H1 (cell line): Measurements from ENCODE around the gene CX3CR1. TPM values are rescaled to one million over a fixed set of nuclear protein-coding genes. Genes with fewer than 3 reads are reported as not detected.

Experiments
- CTCF ChIA-PET: fragments of 300-600 bp; sonication (Branson Sonifier 250); formaldehyde crosslinking; loops from one replicate; lab custom pipeline; 2021; ENCODE audit not compliant: partially characterized antibody; lab: Charles Lee
- POLR2A ChIA-PET: fragments of 300-600 bp; sonication (Branson Sonifier 250); formaldehyde crosslinking; loops from one replicate; lab custom pipeline; 2021; ENCODE audit warnings: inconsistent platforms; ENCODE audit not compliant: partially characterized antibody; lab: Charles Lee
- DNase-seq, 2 experiments: peaks; one replicate each; pipeline versions ENCODE4 v3.0.0 to v3.0.0-alpha.2; 2010 to 2022; ENCODE audit warnings: low spot score in 2 of 2, low read depth in 1 of 2, mixed read lengths in 1 of 2
- FAIRE-seq: peaks from 2 replicates; lab custom pipeline; 2011; peaks lifted over from hg19 to GRCh38; lab: Jason Lieb, UNC
- H2AFZ ChIP-seq: 2 replicates; pipeline ENCODE4 v1.8.1; 2012; ENCODE audit warnings: low read length, inconsistent platforms
- H2AK5ac ChIP-seq: 2 replicates; pipeline ENCODE4 v1.6.1; 2013; ENCODE audit warnings: low read depth, low read length
- H2BK120ac ChIP-seq: replicated peaks from 2 replicates; pipeline ENCODE3; 2013; ENCODE audit warnings: low read depth, low read length, inconsistent platforms
- H2BK12ac ChIP-seq: 2 replicates; pipeline ENCODE4 v1.6.1; 2013; ENCODE audit warnings: low read depth, low read length
- H2BK15ac ChIP-seq: 2 replicates; pipeline ENCODE4 v1.6.1; 2013; ENCODE audit warnings: low read length
- H2BK20ac ChIP-seq: 2 replicates; pipeline ENCODE4 v1.6.1; 2013; ENCODE audit warnings: low read length
- H2BK5ac ChIP-seq: 2 replicates; pipeline ENCODE4 v1.6.1; 2013; ENCODE audit warnings: low read depth, low read length
- H3K14ac ChIP-seq: 2 replicates; pipeline ENCODE4 v1.6.1; 2013; ENCODE audit warnings: inconsistent platforms; ENCODE audit not compliant: insufficient read length
- H3K18ac ChIP-seq: 2 replicates; pipeline ENCODE4 v1.6.1; 2013; ENCODE audit warnings: low read length; ENCODE audit errors: extremely low read depth
- H3K23ac ChIP-seq: 2 replicates; pipeline ENCODE4 v1.6.1; 2013; ENCODE audit warnings: inconsistent platforms; ENCODE audit not compliant: insufficient read length
- H3K23me2 ChIP-seq: 2 replicates; pipeline ENCODE4 v1.6.1; 2013; ENCODE audit warnings: low read depth, low read length
- H3K27ac ChIP-seq: 2 replicates; pipeline ENCODE4 v1.6.1; 2011; ENCODE audit warnings: low read depth, low read length, inconsistent platforms
- H3K27me3 ChIP-seq, 4 experiments: replicated peaks in 1 of 4; 1 replicate in 1 of 4; 2 replicates in 3 of 4; pipeline versions ENCODE4 v1.6.1 to v1.8.1; 2011 to 2013; ENCODE audit warnings: low read length in 3 of 4, mild to moderate bottlenecking in 3 of 4, inconsistent platforms in 2 of 4, mixed read lengths in 2 of 4, moderate library complexity in 1 of 4; ENCODE audit not compliant: control insufficient read depth in 3 of 4, insufficient read depth in 3 of 4; ENCODE audit errors: extremely low read depth in 1 of 4
- H3K36me3 ChIP-seq, 4 experiments: 2 replicates each; pipeline versions ENCODE4 v1.6.1 to v1.8.1; 2011 to 2013; ENCODE audit warnings: mild to moderate bottlenecking in 4 of 4, low read length in 3 of 4, moderate library complexity in 2 of 4, control low read depth in 1 of 4, inconsistent platforms in 1 of 4; ENCODE audit not compliant: insufficient read depth in 4 of 4, control insufficient read depth in 2 of 4
- H3K4ac ChIP-seq: replicated peaks from 2 replicates; pipeline ENCODE3; 2013; ENCODE audit warnings: low read length, low read depth, mixed read lengths, inconsistent platforms; ENCODE audit not compliant: insufficient read length
- H3K4me1 ChIP-seq, 4 experiments: replicated peaks in 1 of 4; 1 replicate in 1 of 4; 2 replicates in 3 of 4; pipeline versions ENCODE4 v1.6.1 to v1.8.1; 2011 to 2013; ENCODE audit warnings: low read length in 3 of 4, inconsistent platforms in 2 of 4, mixed read lengths in 1 of 4; ENCODE audit not compliant: insufficient read depth in 4 of 4, control insufficient read depth in 3 of 4
- H3K4me2 ChIP-seq, 2 experiments: 2 replicates each; pipeline versions ENCODE4 v1.6.1 to v1.8.1; 2011 to 2013; ENCODE audit warnings: low read depth in 2 of 2, low read length in 2 of 2, control low read depth in 1 of 2, inconsistent platforms in 1 of 2, mild to moderate bottlenecking in 1 of 2; ENCODE audit not compliant: insufficient read depth in 1 of 2
- H3K4me3 ChIP-seq, 4 experiments: fragments of 200-600, 300-600 bp in 1 of 4; sonication (generic), shearing (Covaris generic), sonication (Bioruptor Twin) in 1 of 4; 2 replicates each; pipeline versions ENCODE4 v1.5.1 to v1.8.1; 2011 to 2016; ENCODE audit warnings: low read length in 4 of 4, low read depth in 3 of 4, control low read depth in 2 of 4, inconsistent platforms in 2 of 4, mild to moderate bottlenecking in 2 of 4, mixed read lengths in 1 of 4, moderate library complexity in 1 of 4; ENCODE audit not compliant: insufficient read depth in 2 of 4; ENCODE audit errors: extremely low read depth in 1 of 4
- H3K56ac ChIP-seq: replicated peaks from 2 replicates; pipeline ENCODE3; 2013; ENCODE audit warnings: low read depth, mild to moderate bottlenecking, mixed read lengths, low read length, inconsistent platforms; ENCODE audit not compliant: insufficient read length
- H3K79me1 ChIP-seq: 2 replicates; pipeline ENCODE4 v1.6.1; 2013; ENCODE audit warnings: low read depth, low read length, control low read depth
- H3K79me2 ChIP-seq, 2 experiments: 2 replicates each; pipeline versions ENCODE4 v1.6.1 to v1.8.1; 2012 to 2013; ENCODE audit warnings: low read length in 2 of 2, mild to moderate bottlenecking in 2 of 2, inconsistent platforms in 1 of 2; ENCODE audit not compliant: insufficient read depth in 2 of 2, control insufficient read depth in 1 of 2
- H3K9ac ChIP-seq, 4 experiments: replicated peaks in 1 of 4; 1 replicate in 1 of 4; 2 replicates in 3 of 4; pipeline versions ENCODE4 v1.6.1 to v1.8.1; 2011 to 2013; ENCODE audit warnings: low read depth in 3 of 4, low read length in 3 of 4, control low read depth in 2 of 4, mild to moderate bottlenecking in 2 of 4, moderate library complexity in 2 of 4, inconsistent platforms in 1 of 4; ENCODE audit errors: extremely low read depth in 1 of 4
- H3K9me3 ChIP-seq, 2 experiments: 2 replicates each; pipeline versions ENCODE4 v1.6.1 to v1.8.1; 2012 to 2013; ENCODE audit warnings: mild to moderate bottlenecking in 2 of 2, moderate library complexity in 2 of 2, control low read depth in 1 of 2, inconsistent platforms in 1 of 2, low read depth in 1 of 2, low read length in 1 of 2, mixed read lengths in 1 of 2; ENCODE audit not compliant: insufficient read depth in 2 of 2
- H4K20me1 ChIP-seq, 2 experiments: replicated peaks in 1 of 2; 2 replicates each; pipeline versions ENCODE3 to v1.8.1; 2011 to 2013; ENCODE audit warnings: inconsistent platforms in 2 of 2, low read length in 2 of 2, mild to moderate bottlenecking in 1 of 2; ENCODE audit not compliant: insufficient read depth in 2 of 2, control insufficient read depth in 1 of 2
- H4K5ac ChIP-seq: 2 replicates; pipeline ENCODE4 v1.6.1; 2013; ENCODE audit warnings: low read length, low read depth, mixed read lengths, inconsistent platforms; ENCODE audit not compliant: insufficient read length
- H4K8ac ChIP-seq: 2 replicates; pipeline ENCODE4 v1.8.0; 2013; ENCODE audit warnings: mild to moderate bottlenecking, moderate library complexity, low read length, inconsistent platforms; ENCODE audit not compliant: insufficient read depth; ENCODE audit errors: extremely low read depth
- H4K91ac ChIP-seq: replicated peaks from 2 replicates; pipeline ENCODE3; 2013; ENCODE audit warnings: low read length, mixed read lengths, inconsistent platforms; ENCODE audit not compliant: insufficient read length
- BACH1 ChIP-seq: IDR thresholded peaks from 2 replicates; pipeline ENCODE4 v1.6.1; 2012; ENCODE audit warnings: low read length, improper control_type of control experiment
- BRCA1 ChIP-seq: IDR thresholded peaks from 2 replicates; pipeline ENCODE4 v1.6.1; 2012; ENCODE audit warnings: low read depth, low read length, improper control_type of control experiment
- CHD1 ChIP-seq: IDR thresholded peaks from 2 replicates; pipeline ENCODE4 v1.6.1; 2012; ENCODE audit warnings: low read depth, low read length, improper control_type of control experiment
- GTF2F1 ChIP-seq: IDR thresholded peaks from 2 replicates; pipeline ENCODE4 v1.6.1; 2012; ENCODE audit warnings: low read depth, low read length, improper control_type of control experiment, borderline replicate concordance
- HDAC6 ChIP-seq: IDR thresholded peaks from one replicate; pipeline ENCODE4 v1.7.1; 2012; ENCODE audit warnings: low read depth, mild to moderate bottlenecking, inconsistent platforms, low read length, moderate library complexity
- NANOG ChIP-seq: IDR thresholded peaks from 2 replicates; pipeline ENCODE4 v1.6.1; 2011; ENCODE audit warnings: low read length, low read depth, mild to moderate bottlenecking, inconsistent platforms; ENCODE audit not compliant: insufficient read depth, poor library complexity, severe bottlenecking
- PHF8 ChIP-seq: fragments of 200-600 bp; sonication (generic); conservative IDR thresholded peaks from 2 replicates; pipeline ENCODE4 v1.7.1; 2012; ENCODE audit warnings: low read depth, mild to moderate bottlenecking, inconsistent platforms, low read length, moderate library complexity
- POU5F1 ChIP-seq: IDR thresholded peaks from 2 replicates; pipeline ENCODE4 v1.6.1; 2011; ENCODE audit warnings: low read depth, mild to moderate bottlenecking, low read length, moderate library complexity
- SAP30 ChIP-seq: fragments of 300-600 bp; sonication (generic); IDR thresholded peaks from 2 replicates; pipeline ENCODE4 v1.7.1; 2012; ENCODE audit warnings: low read length, moderate library complexity, mild to moderate bottlenecking, inconsistent platforms; ENCODE audit not compliant: insufficient read depth, insufficient replicate concordance
- SIRT6 ChIP-seq: IDR thresholded peaks from one replicate; pipeline ENCODE4 v1.7.1; 2012; ENCODE audit warnings: low read length, inconsistent platforms
- SP2 ChIP-seq: IDR thresholded peaks from 2 replicates; pipeline ENCODE4 v1.6.1; 2012; ENCODE audit warnings: mild to moderate bottlenecking, low read length, inconsistent platforms
- SP4 ChIP-seq: IDR thresholded peaks from 2 replicates; pipeline ENCODE4 v1.6.1; 2012; ENCODE audit warnings: low read length, inconsistent platforms
- TCF12 ChIP-seq: IDR thresholded peaks from 2 replicates; pipeline ENCODE4 v1.6.1; 2011; ENCODE audit warnings: low read depth, mild to moderate bottlenecking, low read length
- YY1 ChIP-seq: IDR thresholded peaks from 2 replicates; pipeline ENCODE4 v1.6.1; 2011; ENCODE audit warnings: low read depth, mild to moderate bottlenecking, low read length
- WGBS, 2 experiments: shearing (Covaris generic) in 1 of 2; methylation state at CpG; one replicate each; pipeline versions ENCODE4 v1.1.6 to v1.1.7; 2013 to 2015; ENCODE audit warnings: low lambda C conversion rate in 2 of 2, mixed read lengths in 2 of 2, inconsistent platforms in 1 of 2, low coverage in 1 of 2, missing lambda C conversion rate in 1 of 2; ENCODE audit not compliant: insufficient replicate concordance in 2 of 2, insufficient coverage in 1 of 2, insufficient read length in 1 of 2; ENCODE audit errors: extremely low coverage in 1 of 2, missing lambda C conversion rate in 1 of 2; 5-methylcytosine and 5-hydroxymethylcytosine counted together
- polyA plus RNA-seq, 7 experiments: library from polyadenylated mRNA; depleted of rRNA in 3 of 7; stranded (reverse) in 5 of 7; unstranded in 2 of 7; fragments of >200 nt in 5 of 7; fragments of 200-250 nt in 2 of 7; gene quantifications; 1 replicate in 5 of 7; 2 replicates in 1 of 7; 4 replicates in 1 of 7; pipeline versions ENCODE4 v1.2.1 to v1.2.3, GENCODE V29; 2011 to 2013; ENCODE audit warnings: missing spikeins in 2 of 7, mixed read lengths in 2 of 7
- total RNA-seq: library from RNA; stranded (reverse); fragmentation: NEBNext Ultra II Directional; extraction: Animal tissue kit (Norgen Biotek cat#: 25700); gene quantifications from 2 replicates; pipeline ENCODE4 v1.2.1, GENCODE V29; 2021

Gene CX3CR1
- total and polyA plus RNA-seq, 2 of the 8 experiments (the other 6 are each of a cell fraction or from before 2014, with no cell fraction given) = 0.08 TPM; not detected in 1

GRCh38 chr3:39272191-39272590 is 7.6 kb downstream of the CX3CR1 start:
- TF ChIP-seq BACH1 (no peak), BRCA1 (no peak), TCF12 (no peak), PHF8 (no peak), SP2 (no peak), SIRT6 (no peak), POU5F1 (no peak), SP4 (no peak), HDAC6 (no peak), YY1 (no peak), NANOG (no peak), CHD1 (no peak), SAP30 (no peak), GTF2F1 (no peak)
- H2BK5ac ChIP-seq = no peak overlapping the region
- no peaks in the 10 kb centered on the region for H3K79me1 ChIP-seq
- ChIA-PET POLR2A (no interaction called here), CTCF (interaction anchor here (1.0 to 30.1 kb wide), 13 partner anchors 8 to 166 kb away, joined by 3 to 767 read pairs (median 5); partner anchors contain the start of gene XIRP1)
- no peaks in the 10 kb centered on the region for H3K36me3 ChIP-seq
- no peak overlapping the region for H3K4ac ChIP-seq
- no peak overlapping the region for H2AK5ac ChIP-seq
- H3K4me1 ChIP-seq = peaks cover 0 to 3% (median 0%) of the 10 kb centered on the region in 4 experiments; a peak in 1 of 7 replicates
- H2AFZ ChIP-seq = no peak overlapping the region
- 92% methylated on average over 2 of the region's 2 CpGs; no CpG with 5 or more reads in 1 of the 2 experiments for WGBS, 2 experiments
- H3K56ac ChIP-seq = no peak overlapping the region
- no peaks in the 10 kb centered on the region for H3K23me2 ChIP-seq
- no peak overlapping the region for H2BK20ac ChIP-seq
- H3K79me2 ChIP-seq = no peaks in the 10 kb centered on the region
- no peak overlapping the region for H3K23ac ChIP-seq
- FAIRE-seq = no peak
- no peak overlapping the region for H3K18ac ChIP-seq
- H2BK120ac ChIP-seq = no peak overlapping the region
- no peaks in the 10 kb centered on the region for H4K20me1 ChIP-seq
- no peak overlapping the region for H4K8ac ChIP-seq
- H4K91ac ChIP-seq = no peak overlapping the region
- H3K4me2 ChIP-seq = no peak overlapping the region
- no peaks in the 10 kb centered on the region for H3K27me3 ChIP-seq
- H2BK12ac ChIP-seq = no peak overlapping the region
- no peak overlapping the region for H3K14ac ChIP-seq
- no peak overlapping the region for H3K9ac ChIP-seq
- H3K9me3 ChIP-seq = no peaks in the 10 kb centered on the region
- H4K5ac ChIP-seq = no peak overlapping the region
- H3K27ac ChIP-seq = no peak overlapping the region
- no peak overlapping the region for H2BK15ac ChIP-seq
- H3K4me3 ChIP-seq = no peak overlapping the region
- DNase-seq = no peak
